GM21619 (cell line): ENCODE measurements around the gene DOCK1.
"Not testable (repeated sequence)": the region's sequence is repeated elsewhere in the genome, so short reads cannot be mapped to it uniquely, and the experiment has no call there.

ENCODE experiments used
- ATAC-seq: cut with Tn5 transposase; IDR thresholded peaks from one replicate; pipeline ENCODE4 v1.9.1; 2021; ENCODE audit not compliant: unreplicated experiment

The DOCK1 gene

DNA sequence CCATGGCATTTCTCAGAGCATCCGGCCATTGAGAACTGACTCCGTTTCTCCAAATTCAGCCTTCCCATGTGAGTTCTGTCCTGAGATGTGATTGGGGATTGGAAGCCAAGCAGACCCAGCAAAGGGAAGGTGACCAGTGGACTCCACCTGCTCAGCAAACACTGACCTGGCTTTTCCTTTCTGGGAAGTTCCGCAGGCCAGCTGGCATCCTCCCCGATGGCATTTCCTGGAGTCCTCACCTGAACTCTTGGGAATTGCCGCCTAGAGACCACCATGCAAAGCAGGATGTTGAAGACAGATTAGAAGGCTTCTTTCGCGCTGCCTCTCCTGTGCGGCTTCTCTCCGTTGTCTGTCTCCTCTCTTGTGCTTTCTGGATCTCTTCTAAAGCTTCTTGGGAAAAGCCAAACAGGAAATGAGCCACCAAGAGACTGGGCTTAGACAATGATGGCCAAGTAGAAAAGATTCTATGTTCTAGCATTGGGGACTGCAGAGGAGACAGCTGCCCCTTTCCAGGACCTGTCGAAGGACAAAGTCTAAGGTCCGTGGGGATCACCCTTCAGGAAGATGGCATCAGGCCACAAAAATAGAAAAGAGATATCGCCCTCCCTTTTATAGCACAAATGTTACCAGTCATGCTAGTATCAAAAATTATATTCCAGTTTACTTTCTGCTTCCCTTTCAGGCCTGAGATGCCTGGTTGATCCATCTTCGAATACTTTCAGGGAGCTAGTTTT lies 394.9 kb downstream of the DOCK1 start:
- ATAC-seq = no peak

GRCh38 chr10:127300868-127301321 lies 395.7 kb downstream of the DOCK1 start:
- ATAC-seq = no peak

DNA sequence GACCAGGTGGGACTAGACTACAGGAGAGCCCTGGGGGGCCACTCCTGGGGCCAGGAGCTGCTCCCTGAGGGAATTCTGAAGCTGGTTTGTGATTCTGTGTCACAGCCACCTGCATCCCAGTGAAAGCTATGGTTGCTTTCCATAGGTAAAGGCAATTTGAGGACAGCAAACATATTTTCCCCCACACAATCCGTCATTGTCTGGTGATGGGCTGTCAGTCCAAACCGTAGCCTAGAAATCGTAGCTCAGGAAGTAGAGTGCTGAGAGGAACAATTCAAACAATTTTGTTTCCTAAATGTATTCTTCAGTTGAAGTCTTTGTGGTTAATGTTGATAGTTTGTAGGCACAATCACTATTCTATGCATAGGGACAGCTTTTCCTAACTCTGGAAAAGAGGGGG lies 397.1 kb downstream of the DOCK1 start:
- no peak for ATAC-seq

DNA sequence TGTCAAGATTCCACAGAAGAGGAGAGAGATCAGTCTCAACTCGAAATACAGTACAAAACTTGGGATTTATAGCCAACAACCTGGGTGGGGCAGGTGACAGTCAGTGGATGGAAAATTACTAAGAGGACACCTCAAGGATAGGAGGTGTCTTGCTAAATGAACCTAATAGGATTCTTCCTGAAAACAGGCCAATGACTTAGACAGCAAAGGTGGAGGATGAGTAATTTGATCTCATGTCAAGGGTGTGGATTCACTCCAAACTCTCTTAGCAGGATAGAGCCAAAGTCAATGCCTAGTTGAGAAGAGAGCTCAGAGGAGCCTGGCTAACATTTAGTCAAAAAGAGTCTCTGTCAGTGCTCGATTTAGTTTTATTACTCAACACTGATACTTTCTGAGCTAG lies 397.9 kb downstream of the DOCK1 start:
- no peak for ATAC-seq

DNA sequence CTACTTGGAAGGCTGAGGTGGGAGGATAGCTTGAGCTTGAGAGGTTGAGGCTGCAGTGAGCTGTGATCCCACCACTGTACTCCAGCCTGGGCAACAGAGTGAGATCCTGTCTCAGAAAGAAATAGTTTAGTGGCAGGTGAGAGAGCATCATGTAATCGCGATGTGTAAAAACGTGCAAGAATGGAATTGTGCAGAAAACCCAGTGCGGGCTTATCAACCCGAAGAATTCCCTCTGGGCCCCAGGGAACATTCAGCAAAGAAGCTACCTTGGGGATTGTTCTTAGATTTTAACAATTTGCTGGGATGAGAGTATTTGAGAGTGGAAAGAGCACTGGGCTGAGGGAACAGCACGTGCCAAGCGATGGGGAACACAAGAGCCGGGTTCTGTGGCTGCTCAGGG lies 398.5 kb downstream of the DOCK1 start:
- no peak for ATAC-seq

DNA sequence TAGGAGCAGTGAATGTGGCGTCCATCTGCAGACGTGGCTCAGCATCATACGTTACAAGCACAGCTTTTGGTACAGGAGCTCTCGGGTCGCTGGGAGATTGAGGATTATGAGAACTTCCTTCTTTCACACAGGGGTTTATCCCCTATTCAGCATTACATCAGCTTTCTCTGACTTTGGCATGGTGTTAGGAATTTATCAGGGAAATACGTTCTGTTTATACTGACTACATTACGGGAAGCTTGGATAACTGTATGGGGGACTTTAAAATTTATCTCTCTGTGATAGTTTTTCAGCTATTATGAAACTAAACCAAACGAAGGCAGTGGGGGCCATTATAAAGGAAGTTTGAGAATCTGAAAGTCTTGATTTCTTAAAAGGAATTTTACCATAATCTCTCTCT lies 401.3 kb downstream of the DOCK1 start:
- ATAC-seq = no peak

- no peak for ATAC-seq
Observed at GRCh38 chr10:127307338-127307737, 402.1 kb downstream of the DOCK1 start.

GRCh38 chr10:127308031-127308430 lies 402.8 kb downstream of the DOCK1 start:
- ATAC-seq = no peak

GRCh38 chr10:127309619-127310018 lies 404.4 kb downstream of the DOCK1 start:
- not testable (repeated sequence) for ATAC-seq

- ATAC-seq = no peak
Observed at GRCh38 chr10:127310430-127310829, 405.2 kb downstream of the DOCK1 start.

DNA sequence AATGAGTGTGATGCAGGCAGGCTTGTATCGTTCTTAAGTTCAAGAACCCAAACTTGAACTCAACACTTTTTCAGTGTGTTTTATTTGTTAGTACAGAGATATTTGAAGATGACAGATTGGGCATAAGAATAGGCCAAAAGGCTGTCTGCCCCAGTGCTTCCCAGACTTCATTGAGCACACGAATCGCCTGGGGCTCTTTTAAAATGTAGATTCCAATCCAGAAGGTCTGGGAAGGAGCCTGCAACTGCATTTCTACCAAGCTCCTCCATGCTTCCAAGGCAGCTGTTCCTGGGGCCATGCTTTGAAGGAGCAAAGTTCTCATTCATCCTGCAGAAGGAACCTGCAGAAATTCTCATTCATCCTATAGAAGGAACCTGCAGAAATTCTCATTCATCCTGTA lies 405.7 kb downstream of the DOCK1 start:
- ATAC-seq = no peak

GRCh38 chr10:127313996-127314700 lies 408.9 kb downstream of the DOCK1 start:
- no peak for ATAC-seq

- no peak for ATAC-seq
Observed at GRCh38 chr10:127314797-127315196, 409.6 kb downstream of the DOCK1 start.

GRCh38 chr10:127315888-127316287 lies 410.7 kb downstream of the DOCK1 start:
- no peak for ATAC-seq

GRCh38 chr10:127318396-127318795 lies 413.2 kb downstream of the DOCK1 start:
- ATAC-seq = no peak

- ATAC-seq = no peak
Observed at GRCh38 chr10:127319271-127319670, 414.0 kb downstream of the DOCK1 start.

DNA sequence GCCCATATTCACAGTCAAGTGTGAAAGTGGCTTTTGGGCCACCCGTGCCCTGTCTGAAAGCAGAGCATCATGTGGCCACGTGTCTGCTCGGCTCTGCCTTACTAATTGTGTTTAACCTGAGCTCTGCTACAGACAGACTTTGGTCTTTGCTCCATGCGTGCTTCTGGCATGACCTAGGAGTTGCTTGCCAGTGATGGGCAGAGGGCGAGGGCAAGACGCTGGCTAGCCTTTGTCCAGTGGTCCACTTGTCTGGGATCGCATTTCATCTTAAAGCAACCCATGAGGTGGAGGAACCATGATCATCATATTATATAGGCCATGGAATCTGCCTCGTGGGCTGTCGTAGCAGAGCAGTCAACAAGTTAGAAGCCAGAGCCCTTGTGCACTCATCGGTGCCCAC lies 414.5 kb downstream of the DOCK1 start:
- no peak for ATAC-seq

DNA sequence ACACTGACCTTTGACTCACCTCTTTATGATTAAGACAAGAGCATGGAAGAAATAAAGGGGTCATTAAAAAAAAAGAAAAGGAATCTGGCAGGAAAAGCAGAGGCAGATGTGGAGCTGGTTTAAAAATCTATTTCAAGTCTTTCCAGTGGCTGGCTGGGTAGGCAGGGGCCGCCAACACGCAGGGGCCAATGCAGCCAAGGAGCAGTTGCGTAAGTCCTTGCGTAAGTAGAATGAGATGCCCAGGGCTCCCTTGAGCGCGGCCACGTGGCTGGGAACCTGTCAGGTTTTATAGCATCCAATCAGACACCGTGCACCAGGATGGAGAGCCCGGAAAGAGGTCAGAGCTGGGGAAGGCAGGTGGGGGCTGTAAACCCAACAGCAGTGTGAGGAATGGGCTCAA lies 414.9 kb downstream of the DOCK1 start:
- ATAC-seq = no peak

- ATAC-seq = no peak
Observed at GRCh38 chr10:127322286-127322685, 417.1 kb downstream of the DOCK1 start.

GRCh38 chr10:127325506-127325905 lies 420.3 kb downstream of the DOCK1 start:
- no peak for ATAC-seq

DNA sequence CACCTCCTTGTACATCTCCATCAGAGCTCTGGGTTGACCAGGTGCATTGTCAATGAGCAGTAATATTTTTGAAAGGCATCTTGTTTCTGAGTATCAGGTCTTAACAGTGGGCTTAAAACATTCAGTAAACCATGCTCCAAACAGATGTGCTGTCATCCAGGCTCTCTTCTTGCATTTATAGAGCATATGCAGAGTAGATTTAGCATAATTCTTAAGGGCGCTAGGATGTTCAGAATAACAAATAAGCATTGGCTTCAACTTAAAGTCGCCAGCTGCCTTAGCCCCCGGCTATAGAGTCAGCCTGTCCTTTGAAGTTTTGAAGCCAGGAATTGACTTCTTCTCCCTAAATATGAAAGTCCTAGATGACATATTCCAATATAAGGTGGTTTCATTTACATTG lies 421.7 kb downstream of the DOCK1 start:
- no peak for ATAC-seq

GRCh38 chr10:127331696-127332095 lies 426.5 kb downstream of the DOCK1 start:
- ATAC-seq = no peak

- ATAC-seq = no peak
Observed at GRCh38 chr10:127332631-127333030, 427.4 kb downstream of the DOCK1 start.
